ENCODE measurements around the gene ACADM. TPM values are rescaled to one million over a fixed set of nuclear protein-coding genes. Genes with fewer than 3 reads are reported as not detected.

ACADM gene
- total RNA-seq, 1 experiment from 2014 or later, result 36.5 TPM

- intact Hi-C loops (cut with micrococcal nuclease; ENCODE audit: unreplicated experiment), result loop anchor here (1.0 kb wide), 1 partner anchor 62 kb away; the partner anchor contains the start of gene RABGGTB
Measured at GRCh38 chr1:75723989-75724471, 479 bp upstream of the ACADM start.

GRCh38 chr1:75725266-75725665 lies 757 bp downstream of the ACADM start:
- Histone ChIP-seq H3K27ac (peak overlapping the region; percentile 73), H2AFZ (peak overlapping the region; percentile 96)

More at GRCh38 chr1:75723989-75724471, 479 bp upstream of the ACADM start:
- Histone ChIP-seq H3F3A (ENCODE audit: insufficient read depth, low read depth) (peaks cover 12% of the 10 kb centered on the region; the same call in 1 of the 2 replicates), H3K9me3 (ENCODE audit: insufficient read depth, low read depth) (no peaks in the 10 kb centered on the region), H3K4me3 (peak overlapping the region; percentile 90), H3K4me2 (peak overlapping the region; percentile 86), H4K20me1 (ENCODE audit: insufficient read depth) (no peaks in the 10 kb centered on the region), H3K79me2 (ENCODE audit: low read depth) (peaks cover 43% of the 10 kb centered on the region), H3K27ac (peak overlapping the region; percentile 73), H3K4me1 (replicated peaks; ENCODE audit: insufficient read depth) (peaks cover 17% of the 10 kb centered on the region), H3K36me3 (ENCODE audit: low read depth) (no peaks in the 10 kb centered on the region), H2AFZ (peak overlapping the region; percentile 96), H3K27me3 (ENCODE audit: insufficient read depth, low read depth) (no peaks in the 10 kb centered on the region), H3K9me2 (ENCODE audit: insufficient read depth) (no peaks in the 10 kb centered on the region)
- BruUV-seq (replicated peaks), result TSS peak; percentile 79
- POLR2A ChIA-PET (ENCODE audit: unreplicated experiment), result interaction anchor here (0.7 kb wide), 1 partner anchor 680 kb away, joined by 3 read pairs; no protein-coding TSS in a partner anchor
- CTCF ChIA-PET, result interaction anchor here (1.1 kb wide), 1 partner anchor 16 kb away, joined by 4 read pairs; no protein-coding TSS in a partner anchor
- TF ChIP-seq, protein P1, sequence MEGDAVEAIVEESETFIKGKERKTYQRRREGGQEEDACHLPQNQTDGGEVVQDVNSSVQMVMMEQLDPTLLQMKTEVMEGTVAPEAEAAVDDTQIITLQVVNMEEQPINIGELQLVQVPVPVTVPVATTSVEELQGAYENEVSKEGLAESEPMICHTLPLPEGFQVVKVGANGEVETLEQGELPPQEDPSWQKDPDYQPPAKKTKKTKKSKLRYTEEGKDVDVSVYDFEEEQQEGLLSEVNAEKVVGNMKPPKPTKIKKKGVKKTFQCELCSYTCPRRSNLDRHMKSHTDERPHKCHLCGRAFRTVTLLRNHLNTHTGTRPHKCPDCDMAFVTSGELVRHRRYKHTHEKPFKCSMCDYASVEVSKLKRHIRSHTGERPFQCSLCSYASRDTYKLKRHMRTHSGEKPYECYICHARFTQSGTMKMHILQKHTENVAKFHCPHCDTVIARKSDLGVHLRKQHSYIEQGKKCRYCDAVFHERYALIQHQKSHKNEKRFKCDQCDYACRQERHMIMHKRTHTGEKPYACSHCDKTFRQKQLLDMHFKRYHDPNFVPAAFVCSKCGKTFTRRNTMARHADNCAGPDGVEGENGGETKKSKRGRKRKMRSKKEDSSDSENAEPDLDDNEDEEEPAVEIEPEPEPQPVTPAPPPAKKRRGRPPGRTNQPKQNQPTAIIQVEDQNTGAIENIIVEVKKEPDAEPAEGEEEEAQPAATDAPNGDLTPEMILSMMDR (conservative IDR thresholded peaks at IDR 0.05), result no peak
- no peak for TF ChIP-seq EZH2 (IDR thresholded peaks at IDR 0.05; ENCODE audit: low read depth)
- peak; percentile 76 to 80 for DNase-seq

DNA sequence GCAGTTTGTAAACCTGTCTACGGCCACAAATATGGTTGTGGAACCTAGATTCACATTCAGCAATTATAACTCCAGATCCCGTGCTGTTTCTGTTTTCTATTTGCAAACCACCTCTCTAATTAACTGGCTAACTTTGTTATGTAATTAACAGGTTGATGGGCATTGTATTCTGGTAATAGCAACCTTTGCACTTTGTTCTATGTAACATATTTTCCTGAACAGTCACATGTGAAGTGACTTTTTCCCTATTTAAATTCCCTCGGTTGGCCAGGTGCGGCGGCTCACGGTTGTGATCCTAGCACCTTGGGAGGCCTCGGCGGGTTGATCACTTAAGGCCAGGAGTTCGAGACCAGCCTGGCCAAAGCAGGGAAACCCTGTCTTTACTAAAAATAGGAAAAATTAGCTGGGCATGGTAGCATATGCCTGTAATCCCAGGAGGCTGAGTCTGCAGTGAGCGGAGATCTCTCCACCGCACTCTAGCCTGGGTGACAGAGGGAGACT lies 1.4 kb downstream of the ACADM start:
- ChIA-PET POLR2A (ENCODE audit: unreplicated experiment) (interaction anchor here (0.6 kb wide), 1 partner anchor 53 kb away, joined by 4 read pairs; no protein-coding TSS in a partner anchor), CTCF (no interaction called here)
- H3K79me2 ChIP-seq (ENCODE audit: low read depth), result peaks cover 47% of the 10 kb centered on the region
- intact Hi-C loops (cut with micrococcal nuclease; ENCODE audit: unreplicated experiment), result no loop called here
- peak overlapping the region; percentile 90 for H3K4me3 ChIP-seq
- H3K9me2 ChIP-seq (ENCODE audit: insufficient read depth), result no peaks in the 10 kb centered on the region
- H3K4me1 ChIP-seq (replicated peaks; ENCODE audit: insufficient read depth), result peaks cover 17% of the 10 kb centered on the region
- no peaks in the 10 kb centered on the region for H3K27me3 ChIP-seq (ENCODE audit: insufficient read depth, low read depth)
- peak overlapping the region; percentile 73 for H3K27ac ChIP-seq
- no TSS peak for BruUV-seq (replicated peaks)
- peak overlapping the region; percentile 86 for H3K4me2 ChIP-seq
- H3F3A ChIP-seq (ENCODE audit: insufficient read depth, low read depth), result peaks cover 12% of the 10 kb centered on the region; the same call in 1 of the 2 replicates
- TF ChIP-seq, protein P1 (conservative IDR thresholded peaks at IDR 0.05), result no peak
- TF ChIP-seq EZH2 (IDR thresholded peaks at IDR 0.05; ENCODE audit: low read depth), result no peak
- peak overlapping the region; percentile 96 for H2AFZ ChIP-seq
- H3K9me3 ChIP-seq (ENCODE audit: insufficient read depth, low read depth), result no peaks in the 10 kb centered on the region
- DNase-seq, result no peak
- H4K20me1 ChIP-seq (ENCODE audit: insufficient read depth), result no peaks in the 10 kb centered on the region
- no peaks in the 10 kb centered on the region for H3K36me3 ChIP-seq (ENCODE audit: low read depth)

More at GRCh38 chr1:75725266-75725665, 757 bp downstream of the ACADM start:
- Histone ChIP-seq H3K9me3 (ENCODE audit: insufficient read depth, low read depth) (no peaks in the 10 kb centered on the region), H3K36me3 (ENCODE audit: low read depth) (no peaks in the 10 kb centered on the region), H3K4me1 (replicated peaks; ENCODE audit: insufficient read depth) (peaks cover 17% of the 10 kb centered on the region), H4K20me1 (ENCODE audit: insufficient read depth) (no peaks in the 10 kb centered on the region), H3K4me3 (peak overlapping the region; percentile 90), H3K79me2 (ENCODE audit: low read depth) (peaks cover 47% of the 10 kb centered on the region), H3K27me3 (ENCODE audit: insufficient read depth, low read depth) (no peaks in the 10 kb centered on the region), H3K4me2 (peak overlapping the region; percentile 86), H3K9me2 (ENCODE audit: insufficient read depth) (no peaks in the 10 kb centered on the region), H3F3A (ENCODE audit: insufficient read depth, low read depth) (peaks cover 12% of the 10 kb centered on the region; the same call in 1 of the 2 replicates)
- BruUV-seq (replicated peaks), result no TSS peak
- ChIA-PET CTCF (interaction anchor here (0.6 kb wide), 1 partner anchor 110 kb away, joined by 3 read pairs; no protein-coding TSS in a partner anchor), POLR2A (ENCODE audit: unreplicated experiment) (no interaction called here)
- intact Hi-C loops (cut with micrococcal nuclease; ENCODE audit: unreplicated experiment), result no loop called here
- TF ChIP-seq, protein P1 (conservative IDR thresholded peaks at IDR 0.05), result no peak
- no peak for TF ChIP-seq EZH2 (IDR thresholded peaks at IDR 0.05; ENCODE audit: low read depth)
- no peak for DNase-seq
